GM19467 (cell line): ENCODE measurements around the gene CR2.
"Not testable (repeated sequence)": the region's sequence is repeated elsewhere in the genome, so short reads cannot be mapped to it uniquely, and the experiment has no call there.

ENCODE experiments used
- ATAC-seq: cut with Tn5 transposase; IDR thresholded peaks from one replicate; pipeline ENCODE4 v1.9.1; 2021; ENCODE audit warnings: mild to moderate bottlenecking, moderate library complexity; ENCODE audit not compliant: unreplicated experiment

The CR2 gene

DNA sequence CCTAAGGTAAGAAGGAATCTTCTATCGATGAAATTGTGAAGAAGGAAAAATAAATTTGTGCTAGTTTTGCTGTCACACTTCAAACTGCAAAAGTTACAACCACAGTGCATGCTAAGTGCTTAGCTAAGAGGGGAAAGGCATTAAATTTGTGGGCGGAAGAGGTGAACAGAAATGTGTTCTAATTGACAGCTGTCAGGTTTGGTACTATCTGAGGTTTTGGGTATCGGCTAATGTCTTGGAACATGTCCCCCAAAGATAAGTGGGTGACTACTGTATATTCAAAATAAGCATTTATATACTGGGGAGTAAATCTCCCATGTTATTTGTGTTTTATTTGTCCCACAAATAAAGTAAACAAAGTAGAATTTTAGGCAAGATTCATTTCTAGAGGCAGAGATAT is 49.8 kb downstream of the CR2 start:
- ATAC-seq: no peak

DNA sequence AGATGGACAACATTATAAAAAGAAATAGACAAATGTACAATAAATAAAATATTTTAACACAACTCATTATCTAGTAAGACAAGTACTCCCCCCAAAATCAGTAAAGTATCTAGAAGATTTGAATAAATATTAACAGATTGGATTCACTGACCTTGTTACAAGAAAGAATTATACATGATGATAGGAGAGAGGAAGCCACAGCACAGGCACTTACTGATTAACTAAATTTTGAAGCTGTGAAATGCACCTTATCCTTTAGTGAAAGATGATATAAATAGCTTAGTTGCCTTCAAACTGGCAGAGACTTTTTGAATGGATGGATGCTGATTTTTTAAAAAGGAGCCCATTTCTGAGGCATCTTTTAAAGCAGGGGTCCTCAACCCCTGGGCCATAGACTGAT is 50.3 kb downstream of the CR2 start:
- ATAC-seq: no peak

DNA sequence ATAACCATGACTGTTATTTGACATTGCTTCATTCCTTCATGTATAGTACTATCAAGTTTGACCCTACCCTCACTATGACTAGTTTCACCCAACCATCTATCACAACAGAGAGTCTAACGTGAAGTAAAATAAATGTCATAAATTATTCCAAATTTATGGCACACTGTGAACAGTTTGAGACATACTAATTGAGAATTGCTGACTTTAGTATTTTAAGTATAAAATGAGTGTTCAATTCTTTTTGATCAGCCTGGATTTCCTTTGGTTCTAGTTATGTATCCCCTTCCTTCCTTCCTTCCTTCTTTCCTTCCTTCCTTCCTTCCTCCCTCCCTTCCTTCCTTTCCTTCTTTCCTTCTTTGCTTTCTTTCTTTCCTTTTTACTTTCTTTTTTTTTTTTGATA is 56.3 kb downstream of the CR2 start:
- ATAC-seq: no peak

GRCh38 chr1:207514890-207515289 is 60.8 kb downstream of the CR2 start:
- ATAC-seq: no peak

DNA sequence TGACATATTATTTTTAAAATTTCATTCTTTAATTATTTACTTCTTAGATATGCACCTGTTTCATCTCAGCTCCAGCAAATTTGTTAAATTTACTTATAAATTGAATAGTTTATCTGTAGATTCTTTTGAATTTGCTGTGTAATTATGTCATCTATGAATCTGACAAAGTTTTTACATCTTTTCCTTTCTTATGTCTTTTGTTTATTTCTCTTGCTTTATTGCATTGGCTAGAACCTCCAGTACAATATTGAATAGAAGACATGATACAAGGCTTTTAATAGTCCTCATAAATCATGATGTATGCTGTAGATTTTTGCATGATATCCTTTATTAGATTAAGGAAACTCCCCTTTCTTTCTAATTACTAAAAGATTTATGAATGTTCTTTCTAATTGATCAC is 62.6 kb downstream of the CR2 start:
- ATAC-seq: no peak

DNA sequence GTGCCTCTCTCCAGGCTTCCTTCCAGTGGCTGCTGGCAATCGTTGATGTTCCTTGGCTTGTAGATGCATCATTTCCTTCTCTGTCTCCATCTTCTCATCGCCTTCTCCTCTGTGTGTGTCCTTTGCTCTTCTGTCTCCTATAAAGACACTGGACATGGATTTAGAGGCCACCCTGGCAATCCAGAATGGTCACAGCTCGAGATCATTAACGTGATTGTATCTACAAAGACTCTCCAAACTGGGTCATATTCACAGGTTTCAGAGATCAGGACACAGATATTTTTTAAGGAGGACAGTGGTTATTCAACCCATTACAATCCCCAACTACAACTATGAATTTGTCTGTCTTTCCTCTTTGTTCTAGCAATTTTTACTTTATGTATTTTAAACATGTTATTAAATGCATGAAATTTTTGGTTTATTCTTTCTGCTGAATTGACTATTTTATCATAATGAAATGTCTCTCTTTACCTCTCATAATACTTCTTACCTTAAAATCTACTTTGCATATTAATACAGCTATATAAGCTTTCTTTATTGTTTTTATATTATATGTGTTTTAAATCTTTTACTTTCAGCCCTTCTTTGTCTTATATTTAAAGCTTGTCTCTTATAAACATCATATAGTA is 64.6 kb downstream of the CR2 start:
- ATAC-seq: no peak

- ATAC-seq: no peak
Measured at GRCh38 chr1:207519505-207520399, 65.6 kb downstream of the CR2 start.

- ATAC-seq: not testable (repeated sequence)
Measured at GRCh38 chr1:207520400-207521345, 66.5 kb downstream of the CR2 start.

GRCh38 chr1:207525239-207525638 is 71.1 kb downstream of the CR2 start:
- ATAC-seq: not testable (repeated sequence)

DNA sequence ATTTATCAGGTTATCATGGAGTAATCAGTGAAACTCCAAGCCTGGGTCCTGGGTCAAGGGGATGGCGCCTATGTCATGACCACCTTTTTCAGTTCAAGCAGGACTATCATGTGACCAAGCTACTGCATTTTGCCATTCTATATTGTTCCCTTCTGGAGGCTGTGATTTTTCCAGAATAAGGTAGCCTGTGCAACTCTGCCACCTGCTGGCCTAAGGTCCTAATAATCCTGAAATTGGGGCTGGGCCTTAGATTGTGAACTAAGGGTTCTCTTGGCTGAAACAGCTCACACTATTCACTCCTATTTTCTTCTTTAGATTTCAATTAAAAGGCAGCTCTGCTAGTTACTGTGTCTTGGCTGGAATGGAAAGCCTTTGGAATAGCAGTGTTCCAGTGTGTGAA is 74.3 kb downstream of the CR2 start:
- ATAC-seq: not testable (repeated sequence)

DNA sequence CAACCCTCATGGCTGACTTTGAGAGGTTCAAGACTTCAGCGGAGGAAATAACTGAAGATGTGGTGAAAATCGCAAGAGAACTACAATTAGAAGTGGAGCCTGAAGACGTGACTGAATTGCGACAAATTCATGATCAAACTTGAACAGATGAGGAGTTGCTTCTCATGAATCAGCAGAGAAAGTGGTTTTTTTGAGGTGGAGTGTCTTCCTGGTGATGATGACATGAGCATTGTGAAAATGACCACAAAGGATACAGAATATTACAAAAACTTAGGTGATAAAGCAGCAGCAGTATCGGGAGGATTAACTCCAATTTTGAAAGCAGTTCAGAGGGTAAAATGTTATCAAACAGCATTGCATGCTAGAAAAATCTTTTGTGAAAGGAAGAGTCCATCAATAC is 82.1 kb downstream of the CR2 start:
- ATAC-seq: not testable (repeated sequence)
